GM19351 (cell line): ENCODE data around the gene NDRG4.
A peak's percentile ranks its signal among the peaks of the same experiment; 100 is the strongest.

ENCODE experiments used
- ATAC-seq: cut with Tn5 transposase; IDR thresholded peaks from one replicate; pipeline ENCODE4 v1.9.1; 2021; ENCODE audit warnings: mild to moderate bottlenecking, moderate library complexity; ENCODE audit not compliant: unreplicated experiment

NDRG4 gene, protein sequence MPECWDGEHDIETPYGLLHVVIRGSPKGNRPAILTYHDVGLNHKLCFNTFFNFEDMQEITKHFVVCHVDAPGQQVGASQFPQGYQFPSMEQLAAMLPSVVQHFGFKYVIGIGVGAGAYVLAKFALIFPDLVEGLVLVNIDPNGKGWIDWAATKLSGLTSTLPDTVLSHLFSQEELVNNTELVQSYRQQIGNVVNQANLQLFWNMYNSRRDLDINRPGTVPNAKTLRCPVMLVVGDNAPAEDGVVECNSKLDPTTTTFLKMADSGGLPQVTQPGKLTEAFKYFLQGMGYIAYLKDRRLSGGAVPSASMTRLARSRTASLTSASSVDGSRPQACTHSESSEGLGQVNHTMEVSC

DNA sequence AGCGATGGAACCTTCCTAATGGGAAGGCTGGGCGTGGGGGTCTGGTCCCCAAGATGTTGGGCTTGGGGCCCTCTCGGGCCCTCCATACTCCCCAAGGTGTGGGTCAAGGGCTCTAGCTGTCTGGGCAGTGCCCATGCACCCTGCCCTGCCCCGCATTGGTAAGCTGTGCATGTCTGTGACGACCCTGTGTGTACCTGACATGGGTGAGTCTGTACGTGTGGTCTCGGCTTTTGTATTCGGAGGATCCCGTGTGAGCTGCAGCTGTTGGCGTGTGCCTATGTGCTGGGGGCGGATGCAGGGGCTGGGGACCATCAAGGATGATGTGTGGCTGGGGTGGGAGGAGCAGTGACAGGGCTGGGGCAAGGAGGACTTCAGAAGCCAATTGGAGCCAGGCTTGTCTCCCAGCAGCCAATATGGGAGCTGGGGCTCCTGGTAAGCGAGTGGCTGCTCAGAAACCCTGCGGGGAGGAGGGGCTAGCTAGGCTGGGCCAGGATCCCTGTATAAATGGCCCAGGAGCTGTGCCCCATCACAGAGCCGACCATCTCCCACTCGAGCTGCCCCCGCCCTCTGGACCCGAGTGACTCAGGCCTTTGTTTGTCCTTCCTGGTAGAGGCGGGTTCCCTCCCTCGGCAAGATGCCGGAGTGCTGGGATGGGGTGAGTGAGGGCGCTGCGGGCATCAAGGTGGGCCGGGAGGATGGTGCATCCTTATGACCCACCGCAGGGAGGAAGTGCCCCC is at the start of gene NDRG4:
TSS of gene NDRG4 (plus strand) at position 529 of the 737 bp plus-strand sequence. CDS start at position 635, 106 bp downstream.
- peak; percentile 56 for ATAC-seq

DNA sequence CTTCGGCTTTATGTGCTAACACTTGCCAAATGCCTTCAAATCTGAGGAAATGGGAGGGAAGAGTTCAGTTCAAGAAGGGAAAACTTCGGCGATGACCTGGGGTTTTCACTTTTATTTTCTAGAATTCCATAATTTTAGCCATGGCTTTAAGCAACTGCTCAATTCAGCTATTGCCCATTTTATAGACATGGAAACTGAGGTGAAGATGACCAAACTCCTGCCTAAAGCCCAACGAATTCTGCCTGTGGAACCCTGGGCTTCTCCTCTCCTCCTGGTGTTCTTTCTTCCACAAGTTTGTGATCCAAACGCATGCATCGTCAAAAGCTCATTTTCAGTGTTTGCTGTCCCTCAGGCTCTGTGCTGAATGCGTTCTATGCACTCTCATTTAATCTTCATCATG is 49.4 kb upstream of the NDRG4 start:
- no peak for ATAC-seq

DNA sequence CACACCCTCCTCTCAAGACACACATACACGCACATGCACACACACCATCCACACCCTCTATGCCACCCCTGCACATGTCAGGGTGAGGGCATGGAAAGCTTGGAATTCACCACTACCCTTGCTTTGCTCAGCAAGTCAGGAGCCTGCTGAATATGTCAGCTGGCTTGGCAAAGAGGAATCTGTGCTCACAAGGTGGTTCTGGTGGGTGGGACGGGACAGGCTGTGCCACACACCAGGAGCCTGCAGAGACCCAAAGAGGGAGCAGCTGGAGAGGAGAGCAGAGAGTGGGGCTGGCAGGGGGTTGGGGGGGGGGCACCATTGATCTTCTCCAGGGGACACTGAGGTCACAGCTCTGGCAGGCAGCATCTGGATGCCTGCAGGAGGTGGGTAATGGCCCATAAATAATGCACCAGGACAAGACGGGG is 48.7 kb upstream of the NDRG4 start:
- no peak for ATAC-seq

DNA sequence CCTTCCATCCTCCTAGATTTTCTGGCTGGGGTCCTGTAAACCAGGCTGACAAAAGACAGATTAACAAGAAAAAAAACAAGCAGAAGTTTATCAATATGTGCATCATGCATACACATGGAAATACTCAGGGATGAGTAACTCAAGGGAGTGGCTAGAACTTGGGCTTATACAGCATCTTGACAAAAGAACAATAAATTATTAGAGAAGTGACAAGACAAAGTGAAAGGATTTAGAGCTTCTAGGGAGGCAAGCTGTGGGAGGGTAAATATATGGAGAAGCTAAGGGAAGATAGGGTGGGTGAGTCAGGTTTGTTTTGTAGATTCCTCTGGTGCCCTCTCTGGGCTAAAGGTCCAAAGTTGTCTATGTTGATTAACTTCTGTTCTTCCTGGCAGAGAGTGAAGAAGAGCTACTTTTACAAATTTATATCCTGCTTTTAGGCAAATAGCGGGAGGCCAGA is 48.0 kb upstream of the NDRG4 start:
- no peak for ATAC-seq

DNA sequence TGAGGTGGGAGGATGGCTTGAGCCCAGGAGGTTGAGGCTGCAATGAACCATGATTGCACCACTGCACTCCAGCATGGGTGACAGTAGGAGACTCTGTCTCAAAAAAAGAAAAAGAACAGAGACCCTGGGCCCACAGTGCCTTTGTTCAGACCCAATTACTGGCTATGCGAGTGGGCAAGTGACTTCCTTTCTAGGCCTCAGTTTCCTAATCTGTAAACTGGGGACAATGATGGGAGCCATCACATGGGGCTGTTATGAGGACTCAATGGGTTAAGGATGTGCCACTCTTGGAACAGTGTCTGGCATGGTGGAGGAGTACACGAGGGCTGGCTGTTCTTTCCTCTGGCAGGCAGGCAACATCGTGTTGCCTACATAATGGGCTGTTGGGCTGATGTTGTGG is 47.3 kb upstream of the NDRG4 start:
- ATAC-seq = no peak

DNA sequence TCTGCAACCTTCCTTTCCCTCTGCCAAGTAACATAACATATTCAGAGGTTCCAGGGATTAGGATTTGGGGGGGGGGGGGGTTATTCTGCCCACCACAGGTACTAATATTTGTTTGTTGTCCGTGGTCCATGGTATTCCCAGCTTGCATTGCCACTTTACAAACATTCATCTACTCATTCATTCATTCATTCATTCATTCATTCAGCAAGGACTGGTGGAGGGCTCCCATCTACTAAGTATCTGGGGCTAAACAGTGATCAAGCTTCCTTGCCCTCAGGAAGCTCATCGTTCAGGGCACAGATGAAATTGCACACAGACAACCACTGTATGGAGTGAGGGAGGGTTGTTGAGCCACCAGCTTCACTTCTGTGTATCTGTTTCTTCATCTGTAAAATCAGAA is 45.8 kb upstream of the NDRG4 start:
- no peak for ATAC-seq

DNA sequence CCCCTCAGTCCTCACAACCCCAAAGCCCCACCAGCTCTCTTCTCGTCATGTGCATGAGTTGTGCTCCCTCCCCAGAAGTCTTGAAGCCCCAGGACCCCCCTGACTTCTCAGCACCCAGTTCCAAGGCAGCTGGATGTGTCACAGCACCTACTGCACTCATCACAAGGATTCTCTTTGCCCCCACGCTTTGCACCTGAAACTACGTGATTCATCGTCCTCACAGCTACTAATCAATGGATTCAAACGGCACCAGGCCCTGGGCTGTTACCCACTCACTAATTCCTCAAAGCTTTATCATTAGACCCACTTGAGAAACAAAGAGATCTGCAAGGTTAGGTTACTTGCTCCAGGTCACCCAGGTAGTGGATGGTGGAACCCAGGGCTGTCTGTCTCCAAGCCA is 45.1 kb upstream of the NDRG4 start:
- ATAC-seq = no peak

DNA sequence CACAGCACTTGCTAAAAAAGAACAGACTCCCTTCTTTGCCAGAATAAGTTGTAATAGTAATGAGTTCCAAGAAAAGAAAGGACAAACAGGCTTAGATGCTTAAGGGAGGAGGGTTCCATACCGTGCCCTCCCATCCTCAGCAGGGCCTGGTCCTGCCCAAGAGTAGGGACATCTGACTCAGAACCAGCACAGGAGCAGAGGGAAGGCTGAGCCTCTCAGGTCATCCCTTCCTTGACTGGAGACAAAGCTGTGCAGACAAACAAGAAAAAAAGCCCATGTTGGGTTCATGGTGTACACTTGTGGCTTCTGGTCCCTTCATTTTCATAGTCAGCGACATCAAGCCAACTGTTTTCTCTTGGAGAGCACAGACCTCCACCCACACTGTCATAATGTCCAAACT is 44.2 kb upstream of the NDRG4 start:
- no peak for ATAC-seq

DNA sequence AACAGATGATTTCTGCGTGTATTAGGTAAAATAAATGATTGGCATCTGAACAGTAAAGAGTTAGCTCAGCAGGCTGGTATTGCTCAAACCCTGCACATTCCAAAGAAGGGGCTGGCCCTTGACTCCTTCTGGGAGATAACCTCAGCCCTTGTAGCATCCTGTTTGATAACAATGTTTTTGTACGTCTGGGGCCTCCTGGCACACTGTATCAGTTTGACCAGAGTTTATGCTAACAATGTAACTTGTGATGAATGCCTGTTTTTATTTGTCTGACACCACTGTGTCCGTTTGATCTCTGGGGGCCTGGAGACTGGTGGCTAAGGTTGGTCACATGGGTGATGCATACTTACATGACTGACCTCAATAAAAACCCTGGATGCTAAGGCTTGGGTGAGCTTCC is 43.8 kb upstream of the NDRG4 start:
- no peak for ATAC-seq

DNA sequence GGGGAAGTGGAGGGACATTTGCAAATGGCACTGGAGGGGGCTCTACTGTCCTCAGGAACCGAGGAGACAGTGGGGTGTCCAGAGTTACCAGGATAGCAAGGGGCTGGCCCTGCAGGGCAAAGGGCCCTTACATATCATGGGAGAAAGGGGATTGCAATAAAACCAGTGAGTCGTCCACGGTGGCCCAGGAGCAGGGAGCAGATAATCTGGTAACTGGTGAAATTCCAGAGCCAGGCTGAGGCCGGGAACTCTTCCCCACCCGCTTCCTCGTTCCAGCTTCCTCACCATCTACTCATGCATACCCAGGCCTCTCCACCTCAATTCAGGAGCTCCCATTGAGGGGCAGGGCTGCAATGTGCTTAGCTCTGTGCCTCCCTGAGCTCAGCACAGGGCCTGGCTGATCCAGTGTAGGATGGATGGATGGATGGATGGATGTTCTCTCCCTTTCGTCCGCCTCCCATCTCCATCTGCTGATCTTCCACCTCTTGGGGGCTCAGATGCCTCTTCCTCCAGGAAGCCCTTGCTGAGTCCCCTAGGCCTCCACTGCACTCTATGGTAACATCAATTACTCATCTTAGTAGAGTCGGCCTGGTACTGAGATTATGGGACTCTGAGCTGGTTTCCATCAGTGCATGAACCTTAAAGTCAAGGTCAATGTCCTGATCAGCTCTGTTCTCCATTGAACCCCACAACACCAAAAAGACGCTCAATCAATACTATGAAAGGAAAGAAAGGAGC is 41.2 kb upstream of the NDRG4 start:
- ATAC-seq = no peak

DNA sequence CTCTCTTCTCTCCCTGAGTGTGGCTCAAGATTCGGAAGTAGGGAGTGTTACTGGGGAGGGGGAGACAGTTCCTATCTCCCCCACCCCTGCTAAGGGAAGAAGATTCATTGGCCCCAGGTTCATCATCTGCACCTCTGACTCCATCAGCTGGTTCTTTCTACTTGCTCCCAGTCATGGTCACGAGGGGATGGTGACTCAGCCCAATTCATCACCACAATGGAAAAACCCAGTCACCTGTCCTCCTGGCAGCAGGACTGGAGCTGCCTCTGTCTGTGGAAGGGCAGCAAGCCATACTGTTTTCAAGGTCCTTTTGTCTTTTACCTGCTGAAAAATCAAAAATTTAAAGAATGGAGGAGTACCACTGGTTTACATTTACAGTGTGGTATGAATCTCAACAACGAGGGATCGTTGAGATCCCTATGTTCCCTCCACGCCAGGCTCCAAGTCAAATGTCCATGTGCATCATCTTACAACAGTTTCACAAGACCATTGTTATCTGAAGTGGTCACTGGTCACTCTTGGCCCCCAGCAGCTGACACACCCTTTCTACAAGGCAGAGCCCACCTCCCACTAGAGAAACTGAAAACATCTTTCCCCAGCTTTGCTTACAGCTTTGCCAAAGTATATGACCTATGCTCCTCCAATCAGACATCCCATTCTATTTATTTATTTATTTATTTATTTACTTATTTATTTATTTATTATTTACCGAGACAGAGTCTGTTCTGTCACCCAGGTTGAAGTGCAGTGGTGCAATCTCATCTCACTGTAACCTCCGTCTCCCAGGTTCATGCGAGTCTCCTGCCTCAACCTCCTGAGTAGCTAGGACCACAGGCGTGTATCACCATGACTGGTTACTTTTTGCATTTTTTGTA is 40.4 kb upstream of the NDRG4 start:
- no peak for ATAC-seq

DNA sequence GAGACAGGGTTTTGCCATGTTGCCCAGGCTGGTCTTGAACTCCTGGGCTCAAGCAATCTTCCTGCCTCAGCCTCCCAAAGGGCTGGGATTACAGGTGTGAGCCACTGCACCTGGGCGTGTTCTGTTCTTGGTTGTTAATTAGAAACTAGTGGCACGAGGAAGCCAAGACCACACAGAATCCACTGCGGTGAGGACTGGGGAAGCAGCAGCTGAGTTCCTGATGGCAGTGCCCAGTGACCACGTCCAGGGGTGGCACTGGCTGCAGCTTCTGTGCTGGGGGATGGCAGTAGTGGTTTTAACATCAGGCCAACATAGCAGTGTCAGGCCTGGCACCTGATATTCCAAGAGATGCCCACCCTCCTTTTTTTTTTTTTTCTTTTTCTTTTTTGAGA is 39.7 kb upstream of the NDRG4 start:
- no peak for ATAC-seq

DNA sequence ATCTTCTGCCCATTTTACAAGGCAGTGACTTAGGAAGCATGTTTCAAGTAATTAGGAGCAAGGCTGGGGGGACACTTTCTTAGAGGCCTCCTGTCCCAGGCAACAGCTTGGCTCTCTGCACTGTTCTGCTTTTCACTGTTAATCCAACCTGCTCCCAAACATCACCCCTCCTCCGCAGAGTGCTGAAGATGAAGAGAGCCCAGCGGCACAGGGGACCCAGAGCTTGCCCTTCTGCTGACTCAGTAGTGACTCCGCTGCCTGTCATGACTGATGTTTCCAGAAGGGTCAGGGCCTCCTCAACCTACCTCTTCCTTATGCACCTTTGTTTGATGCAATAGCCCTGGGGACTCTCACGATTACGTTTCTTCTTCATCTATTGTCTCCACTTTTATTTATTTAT is 38.9 kb upstream of the NDRG4 start:
- no peak for ATAC-seq

DNA sequence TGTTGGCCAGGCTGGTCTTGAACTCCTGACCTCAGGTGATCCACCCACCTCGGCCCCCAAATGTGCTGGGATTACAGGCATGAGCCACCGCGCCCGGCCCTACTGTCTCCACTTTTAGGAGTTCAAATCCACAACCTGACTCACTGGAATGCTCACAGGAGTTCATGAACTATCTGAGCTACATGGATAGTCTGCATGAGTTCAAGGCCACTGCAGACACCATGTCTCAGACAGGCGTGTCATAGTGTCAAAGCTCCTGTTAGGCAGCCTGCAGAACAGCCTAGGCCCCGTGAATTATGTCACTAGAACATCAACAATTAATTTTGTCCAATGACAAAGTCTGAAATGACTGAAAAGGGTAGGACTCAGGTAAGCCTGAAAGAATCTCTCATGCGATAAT is 38.3 kb upstream of the NDRG4 start:
- no peak for ATAC-seq

DNA sequence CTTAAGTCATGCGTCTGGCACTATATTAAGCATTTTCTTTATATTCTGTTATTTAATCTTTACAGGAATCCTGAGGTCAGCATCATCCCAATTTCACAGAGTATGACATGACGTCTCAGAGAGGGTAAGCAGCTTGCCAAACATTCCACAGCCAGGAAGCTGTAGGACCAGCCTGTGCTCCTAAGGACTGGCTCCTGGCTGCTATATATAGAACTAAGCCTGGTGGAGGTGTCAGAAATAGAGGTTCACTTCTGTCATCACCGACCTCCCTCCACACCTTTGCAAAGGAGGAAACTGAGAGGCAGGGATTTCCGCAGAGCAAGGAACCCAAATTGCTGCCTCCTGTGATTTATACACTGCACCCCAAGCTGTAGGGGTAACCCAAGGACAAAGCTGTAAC is 37.9 kb upstream of the NDRG4 start:
- ATAC-seq = no peak

DNA sequence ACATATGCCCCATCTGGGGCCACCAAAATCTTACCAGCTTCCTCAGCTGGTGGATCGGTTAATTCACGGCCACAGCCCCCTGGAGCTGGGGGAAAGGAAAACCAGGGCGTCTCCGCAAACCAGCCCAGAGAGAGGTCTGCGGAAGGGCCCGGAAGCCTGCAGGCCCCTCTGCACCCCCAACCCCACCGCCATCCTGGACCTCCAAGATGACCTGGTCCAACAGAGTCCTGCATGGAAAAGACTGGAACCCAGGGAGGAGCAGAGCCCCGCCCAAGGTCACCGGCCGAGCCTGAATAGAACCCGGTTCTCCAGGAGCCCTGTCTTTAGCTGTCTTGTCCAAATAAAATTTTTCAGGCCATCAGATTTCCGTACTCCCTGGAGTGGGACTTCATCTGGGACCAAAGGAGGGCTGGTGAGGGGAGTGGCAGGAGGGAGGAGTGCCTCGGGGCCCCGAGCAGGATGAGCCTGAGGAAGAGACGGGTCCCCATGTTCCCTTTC is 37.4 kb upstream of the NDRG4 start:
- no peak for ATAC-seq

DNA sequence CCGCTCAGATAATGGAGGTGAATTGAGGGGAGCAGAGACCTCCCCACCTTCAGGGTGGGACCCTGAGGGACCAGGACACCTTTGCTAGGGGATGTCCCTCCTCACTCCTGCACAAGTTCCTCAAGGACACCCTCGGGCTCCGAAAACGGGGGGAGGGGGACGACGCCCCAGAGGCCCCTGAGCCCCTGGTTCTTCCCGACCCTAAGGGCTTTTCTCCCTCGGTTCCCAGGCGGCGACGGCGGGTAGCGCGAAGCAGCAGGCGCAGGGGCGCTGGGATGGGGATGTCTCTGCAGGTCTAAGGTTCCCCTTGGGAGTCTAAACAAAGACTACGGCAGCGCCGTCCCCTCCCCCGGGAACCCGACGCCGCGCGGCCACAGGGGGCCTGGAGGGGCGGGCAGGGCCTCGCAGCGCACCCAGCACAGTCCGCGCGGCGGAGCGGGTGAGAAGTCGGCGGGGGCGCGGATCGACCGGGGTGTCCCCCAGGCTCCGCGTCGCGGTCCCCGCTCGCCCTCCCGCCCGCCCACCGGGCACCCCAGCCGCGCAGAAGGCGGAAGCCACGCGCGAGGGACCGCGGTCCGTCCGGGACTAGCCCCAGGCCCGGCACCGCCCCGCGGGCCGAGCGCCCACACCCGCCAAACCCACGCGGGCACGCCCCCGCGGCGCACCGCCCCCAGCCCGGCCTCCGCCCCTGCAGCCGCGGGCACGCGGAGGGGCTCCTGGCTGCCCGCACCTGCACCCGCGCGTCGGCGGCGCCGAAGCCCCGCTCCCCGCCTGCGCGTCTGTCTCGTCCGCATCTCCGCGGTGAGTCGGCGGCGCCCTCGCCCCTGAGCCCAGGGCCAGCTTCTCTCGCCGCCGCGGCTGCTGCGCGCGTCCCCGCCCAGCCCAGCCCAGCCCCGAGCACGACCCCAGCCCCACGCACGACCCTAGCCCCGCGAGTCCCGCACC is 36.7 kb upstream of the NDRG4 start:
- ATAC-seq = no peak

DNA sequence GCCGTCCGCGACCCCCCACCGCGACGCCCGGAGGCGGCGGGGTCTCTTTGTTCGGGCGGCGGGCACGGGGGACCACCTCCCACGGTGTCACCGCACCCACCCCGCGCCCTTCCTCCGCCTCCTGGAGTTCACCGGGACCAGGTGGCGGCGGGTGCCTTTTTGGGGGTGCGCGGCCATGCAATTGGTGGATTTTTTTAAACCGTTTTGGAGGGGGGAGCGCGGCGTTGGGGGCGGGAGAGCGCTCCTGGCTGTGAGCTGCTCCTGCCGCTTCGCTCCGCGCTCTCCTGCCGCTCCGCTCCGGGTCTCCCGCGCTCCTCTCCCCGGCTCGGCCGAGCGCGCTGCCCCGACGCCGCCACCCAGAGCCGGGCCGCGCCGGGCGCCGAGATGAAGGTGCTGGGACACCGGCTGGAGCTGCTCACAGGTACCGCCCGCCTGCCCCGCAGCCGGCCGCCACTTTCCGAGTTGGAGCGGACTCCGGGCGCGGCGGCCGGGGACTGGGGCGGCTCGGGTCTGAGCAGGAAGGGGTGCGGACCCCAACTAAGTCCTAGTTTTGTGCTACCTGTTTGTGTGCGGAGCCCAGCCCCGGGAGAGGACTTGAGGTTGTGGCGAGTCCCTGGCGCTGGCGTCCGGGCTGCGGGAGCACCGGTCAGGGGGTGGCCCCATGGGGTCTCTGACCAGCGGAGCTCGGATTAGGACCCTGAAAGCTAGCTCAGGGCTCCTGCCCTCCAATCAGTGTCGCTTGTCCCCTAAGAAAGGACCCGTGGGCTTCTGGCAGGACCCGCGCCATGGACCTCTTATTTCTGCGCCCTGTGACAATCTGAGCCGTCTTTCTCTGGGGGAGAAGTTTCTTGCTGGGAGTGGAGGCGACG is 35.7 kb upstream of the NDRG4 start:
- no peak for ATAC-seq
